GM21515 (cell line): ENCODE measurements around the gene SLC52A3.
"Not testable (repeated sequence)": the region's sequence is repeated elsewhere in the genome, so short reads cannot be mapped to it uniquely, and the experiment has no call there.

Experiments
- ATAC-seq: cut with Tn5 transposase; IDR thresholded peaks from one replicate; pipeline ENCODE4 v1.9.1; 2021; ENCODE audit not compliant: unreplicated experiment

The SLC52A3 gene

DNA sequence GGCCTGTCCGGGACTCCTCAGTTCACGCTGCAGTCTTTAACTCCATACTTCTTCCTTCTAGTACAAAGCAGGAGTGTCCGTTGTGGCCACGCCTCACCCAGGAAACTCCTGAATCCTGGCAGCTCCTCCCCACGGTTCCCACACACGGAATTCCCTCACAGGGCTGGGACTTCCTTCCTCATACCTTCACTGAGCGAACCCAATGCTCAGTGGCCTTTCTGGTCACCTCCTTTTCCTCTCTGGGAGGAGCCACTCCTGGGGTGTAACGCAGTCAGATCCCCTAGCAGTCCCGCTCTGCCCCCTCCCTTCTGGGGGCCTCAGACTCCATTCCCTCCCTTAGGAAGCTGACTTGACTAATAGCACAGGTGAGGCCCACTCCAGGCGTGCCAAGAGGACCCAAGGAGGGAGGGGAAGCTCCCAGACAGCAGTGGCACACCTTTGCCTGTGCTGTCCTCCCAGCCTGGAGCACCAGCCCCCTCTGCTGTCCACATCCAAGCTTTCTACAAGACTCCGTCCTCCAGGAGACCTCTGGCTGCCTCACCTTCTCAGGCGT, at the start of gene SLC52A3:
TSS of gene SLC52A3 (minus strand) at position 75 of the 553 bp plus-strand sequence. CDS start 2,726 bp downstream, outside the sequence.
- no peak for ATAC-seq

DNA sequence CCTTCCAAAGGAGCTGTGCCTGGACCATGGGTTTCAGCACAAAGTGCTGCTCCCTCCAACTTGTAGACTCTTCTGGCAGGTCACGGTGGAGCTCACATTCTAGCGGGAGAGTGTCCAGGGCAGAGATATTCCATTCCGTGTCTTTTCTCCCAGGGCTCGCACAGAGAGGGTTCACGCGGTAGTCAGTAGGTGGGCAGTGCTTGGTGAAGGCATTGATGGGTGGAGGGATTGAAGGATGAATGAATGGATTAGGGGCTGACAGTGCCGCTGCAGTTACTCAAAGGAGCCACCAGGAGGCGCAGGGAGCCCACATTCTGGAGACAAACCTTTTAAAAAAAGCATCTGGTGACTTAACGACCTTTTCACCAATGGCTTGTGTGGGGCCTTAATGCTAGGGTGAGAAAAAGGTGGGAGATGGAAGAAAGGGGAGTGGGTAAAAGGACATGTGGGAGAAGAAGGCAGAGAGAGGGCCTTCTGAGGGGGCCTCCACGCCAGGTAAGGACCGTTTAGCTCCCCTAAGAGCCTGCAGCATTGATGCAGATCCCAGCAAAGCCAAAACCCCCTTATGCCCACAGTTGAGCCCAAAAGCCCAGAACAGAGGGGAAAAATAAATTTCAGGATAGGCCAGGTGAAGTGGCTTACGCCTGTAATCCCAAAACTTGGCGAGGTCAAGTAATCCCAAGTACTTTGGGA, 47.8 kb upstream of the SLC52A3 start:
- no peak for ATAC-seq

DNA sequence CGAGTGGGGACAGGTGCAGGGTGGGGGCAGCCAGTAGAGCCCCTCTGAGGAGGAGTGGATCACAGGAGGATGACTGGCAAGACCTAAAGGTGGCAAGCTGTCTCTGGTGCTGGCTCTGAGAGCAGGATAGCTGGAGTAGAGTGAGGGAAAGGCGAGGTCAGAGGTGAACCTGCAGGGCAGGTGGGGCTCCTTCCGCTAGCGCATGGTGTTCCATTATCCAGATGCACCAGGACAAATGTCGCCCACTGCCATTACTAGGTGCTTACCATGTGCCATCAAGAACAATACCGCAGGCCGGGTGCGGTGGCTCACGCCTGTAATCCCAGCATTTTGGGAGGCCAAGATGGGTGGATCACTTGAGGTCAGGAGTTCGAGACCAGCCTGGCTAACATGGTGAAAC, 46.9 kb upstream of the SLC52A3 start:
- ATAC-seq: no peak

DNA sequence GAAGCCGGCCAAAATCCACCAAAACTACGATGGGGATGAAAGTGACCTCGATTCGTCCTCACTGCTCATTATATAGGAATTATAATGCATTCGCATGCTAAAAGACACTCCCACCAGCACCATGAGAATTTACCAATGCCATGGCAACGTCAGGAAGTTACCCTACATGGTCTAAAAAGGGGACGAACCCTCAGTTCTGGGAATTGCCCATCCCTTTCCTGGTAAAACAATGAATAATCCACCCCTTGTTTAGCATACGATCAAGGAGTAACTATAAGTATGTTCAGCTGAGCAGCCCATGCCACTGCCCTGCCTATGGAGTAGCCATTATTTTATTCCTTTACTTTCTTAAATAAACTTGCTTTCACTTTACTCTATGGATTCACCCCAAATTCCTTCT, 45.1 kb upstream of the SLC52A3 start:
- ATAC-seq: no peak

DNA sequence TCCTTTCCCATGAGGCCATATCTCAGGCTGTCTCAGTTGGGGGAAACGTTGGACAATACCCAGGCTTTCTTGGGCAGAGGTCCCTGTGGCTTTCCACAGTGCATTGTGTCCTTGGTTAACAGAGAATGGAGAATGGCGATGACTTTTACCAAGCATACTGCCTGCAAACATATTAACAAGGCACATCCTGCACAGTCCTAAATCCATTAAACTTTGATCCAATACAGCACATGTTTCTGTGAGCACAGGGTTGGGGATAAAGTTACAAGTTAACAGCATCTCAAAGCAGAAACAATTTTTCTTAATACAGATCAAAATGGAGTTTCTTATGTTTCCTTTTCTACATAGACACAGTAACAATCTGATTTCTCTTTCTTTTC, 44.1 kb upstream of the SLC52A3 start:
- ATAC-seq: not testable (repeated sequence)

DNA sequence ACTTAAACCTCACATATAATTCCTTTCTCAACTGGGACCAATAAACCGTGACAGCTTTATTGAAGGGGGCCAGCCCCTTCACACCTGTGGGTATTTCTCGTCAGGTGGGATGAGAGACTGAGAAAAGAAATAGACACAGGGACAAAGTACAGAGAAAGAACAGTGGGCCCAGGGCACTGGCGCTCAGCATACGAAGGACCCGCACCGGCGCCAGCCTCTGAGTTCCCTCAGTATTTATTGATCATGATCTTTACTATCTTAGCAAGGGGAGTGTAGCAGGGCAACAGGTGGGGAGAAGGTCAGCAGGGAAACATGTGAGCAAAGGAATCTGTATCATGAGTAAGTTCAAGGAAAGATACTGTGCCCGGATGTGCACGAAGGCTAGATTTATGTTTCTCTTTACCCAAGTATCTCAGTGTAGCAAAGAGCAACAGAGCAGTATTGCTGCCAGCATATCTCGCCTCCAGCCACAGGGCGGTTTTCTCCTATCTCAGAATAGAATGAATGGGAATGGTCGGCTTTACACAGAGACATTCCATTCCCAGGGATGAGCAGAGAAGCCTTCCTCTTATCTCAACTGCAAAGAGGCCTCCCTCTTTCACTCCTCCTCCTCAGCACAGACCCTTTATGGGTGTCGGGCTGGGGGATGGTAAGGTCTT, 43.6 kb upstream of the SLC52A3 start:
- ATAC-seq: not testable (repeated sequence)

DNA sequence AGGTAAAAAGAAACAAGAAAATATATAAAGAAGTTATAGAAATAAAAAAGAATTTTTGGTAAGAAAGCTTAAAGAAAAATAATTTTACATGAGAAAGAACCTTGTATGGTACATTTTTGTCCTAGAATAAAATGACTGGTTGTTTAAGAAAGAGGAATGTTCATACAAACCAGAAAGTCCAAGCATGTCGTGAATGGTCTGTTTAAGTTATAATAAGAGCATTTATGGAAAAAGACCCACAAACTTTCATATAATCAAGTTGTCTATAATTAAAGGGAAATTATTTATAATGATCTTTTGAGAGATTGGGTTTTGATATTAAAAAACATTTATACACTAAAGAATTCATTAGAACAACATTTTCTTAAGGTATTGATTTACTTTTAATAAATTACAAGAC, 37.4 kb upstream of the SLC52A3 start:
- no peak for ATAC-seq

DNA sequence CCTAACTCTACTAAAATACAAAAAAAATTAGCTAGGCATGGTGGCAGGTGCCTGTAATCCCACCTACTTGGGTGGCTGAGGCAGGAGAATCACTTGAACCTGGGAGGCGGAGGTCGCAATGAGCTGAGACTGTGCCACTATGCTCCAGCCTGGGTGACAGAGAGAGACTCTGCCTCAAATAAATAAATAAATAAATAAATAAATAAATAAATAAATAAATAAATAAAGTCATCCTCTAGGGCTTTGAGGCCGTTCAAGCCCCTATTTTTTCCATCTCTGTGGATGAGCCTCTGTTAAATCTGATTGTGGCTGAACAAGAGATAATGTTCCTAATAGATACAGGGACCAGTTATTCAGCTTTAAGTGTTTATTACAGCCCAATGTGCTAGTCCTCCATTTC, 33.4 kb upstream of the SLC52A3 start:
- no peak for ATAC-seq

DNA sequence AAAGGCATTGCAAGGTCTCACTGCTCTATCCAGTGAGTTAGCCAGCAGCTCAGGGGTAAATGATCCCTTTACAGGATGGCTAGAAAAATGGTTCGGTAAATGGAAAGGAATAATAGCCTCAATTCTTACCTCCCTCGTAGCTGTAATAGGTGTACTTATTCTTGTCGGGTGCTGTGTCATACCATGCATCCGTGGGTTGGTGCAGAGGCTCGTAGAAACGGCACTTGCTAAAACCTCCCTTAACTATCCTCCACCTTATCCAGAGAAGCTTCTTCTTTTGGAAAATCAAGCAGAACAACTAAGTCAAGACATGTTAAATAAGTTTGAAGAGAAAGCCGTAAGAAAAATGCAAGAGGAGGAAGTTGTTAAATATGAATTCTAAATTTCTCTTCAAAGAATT, 31.7 kb upstream of the SLC52A3 start:
- ATAC-seq: not testable (repeated sequence)

DNA sequence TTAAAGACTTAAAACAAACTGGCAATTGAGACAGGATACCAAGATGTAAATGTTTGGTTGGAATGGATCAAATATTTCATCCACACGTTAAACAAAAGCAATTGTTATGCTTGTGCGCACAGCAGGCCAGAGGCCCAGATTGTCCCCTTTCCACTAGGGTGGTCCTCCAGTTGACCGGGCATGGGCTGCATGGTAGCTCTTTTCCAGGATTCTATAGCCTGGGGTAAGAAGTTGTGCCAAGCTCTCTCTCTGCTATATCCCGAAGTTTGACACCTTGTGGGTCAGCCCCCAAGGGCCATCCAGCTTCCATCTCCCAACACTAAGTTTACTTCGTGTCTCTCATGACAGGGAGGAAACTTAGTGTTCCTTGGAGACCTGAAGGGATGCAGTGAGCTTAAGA, 30.4 kb upstream of the SLC52A3 start:
- not testable (repeated sequence) for ATAC-seq

DNA sequence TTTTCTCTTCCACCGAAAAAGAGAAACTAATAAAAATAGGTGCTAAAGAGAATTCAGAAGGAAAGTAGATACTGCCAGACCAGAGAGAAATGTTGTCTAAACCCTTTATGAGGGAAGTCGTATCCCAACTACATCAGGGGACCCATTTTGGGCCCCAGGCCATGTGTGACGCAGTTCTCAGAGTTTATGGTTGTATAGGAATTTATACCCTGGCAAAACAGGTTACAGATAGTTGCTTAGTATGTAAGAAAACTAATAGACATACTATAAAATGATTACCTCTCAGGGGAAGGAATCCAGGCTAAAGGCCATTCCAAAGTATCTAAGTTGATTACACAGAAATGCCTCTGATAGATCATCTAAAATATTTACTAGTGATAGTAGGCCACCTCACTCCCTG, 28.6 kb upstream of the SLC52A3 start:
- ATAC-seq: no peak

DNA sequence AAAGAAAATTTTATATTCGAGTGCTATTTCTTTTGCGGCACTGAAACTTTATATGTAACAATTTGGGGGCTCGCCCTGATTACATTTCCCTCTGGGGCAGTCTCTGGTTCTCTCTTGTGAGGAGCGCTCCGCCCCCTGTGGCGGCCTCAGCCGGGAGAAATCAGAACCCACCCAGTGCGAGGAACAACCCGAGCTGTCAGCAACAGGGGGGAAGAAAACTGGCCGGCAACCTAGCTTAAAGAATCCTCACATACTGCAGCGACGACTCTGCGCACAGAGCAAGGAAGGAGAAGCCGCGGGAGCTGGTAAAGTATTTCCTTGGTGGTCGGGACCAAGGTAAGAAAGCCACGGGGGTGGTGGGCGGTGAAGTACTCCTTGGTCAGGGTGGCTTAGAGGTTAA, 23.9 kb upstream of the SLC52A3 start:
- no peak for ATAC-seq

DNA sequence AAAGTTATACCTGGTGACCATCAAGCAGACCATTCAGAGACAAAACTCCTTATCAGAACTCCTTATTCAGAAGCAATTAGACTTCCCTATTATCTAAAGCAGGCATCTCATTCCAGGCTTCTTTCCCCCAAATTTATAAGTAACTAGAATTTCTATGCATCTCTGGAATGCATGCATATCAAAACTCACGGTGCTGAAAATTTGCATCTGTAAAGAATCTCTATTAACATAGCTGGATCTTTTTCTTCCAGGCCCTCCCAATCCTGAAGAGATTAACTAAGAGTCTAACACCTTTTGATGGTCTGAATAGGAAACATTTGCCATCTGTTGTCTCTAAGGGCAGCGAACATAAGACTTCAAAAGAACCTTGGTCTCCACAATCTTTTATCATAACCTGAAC, 22.8 kb upstream of the SLC52A3 start:
- ATAC-seq: no peak

DNA sequence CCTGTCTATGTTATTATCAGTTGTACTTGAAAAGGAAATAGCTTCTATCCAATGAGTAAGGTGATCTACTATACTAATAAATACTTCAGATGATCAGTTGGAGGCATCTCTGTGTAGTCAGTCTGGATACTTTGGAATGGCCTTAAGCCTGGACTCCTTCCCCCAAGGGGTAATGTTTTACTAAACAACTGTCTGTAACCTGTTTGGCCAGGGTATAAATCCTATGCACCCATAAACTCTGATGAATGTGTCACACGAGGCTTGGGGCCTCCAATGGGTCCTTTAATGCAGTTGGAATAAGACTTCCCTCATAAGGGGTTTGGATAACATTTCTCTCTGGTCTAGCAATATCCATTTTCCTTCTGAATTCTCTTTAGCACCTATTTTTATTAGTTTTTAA, 19.5 kb upstream of the SLC52A3 start:
- ATAC-seq: no peak

DNA sequence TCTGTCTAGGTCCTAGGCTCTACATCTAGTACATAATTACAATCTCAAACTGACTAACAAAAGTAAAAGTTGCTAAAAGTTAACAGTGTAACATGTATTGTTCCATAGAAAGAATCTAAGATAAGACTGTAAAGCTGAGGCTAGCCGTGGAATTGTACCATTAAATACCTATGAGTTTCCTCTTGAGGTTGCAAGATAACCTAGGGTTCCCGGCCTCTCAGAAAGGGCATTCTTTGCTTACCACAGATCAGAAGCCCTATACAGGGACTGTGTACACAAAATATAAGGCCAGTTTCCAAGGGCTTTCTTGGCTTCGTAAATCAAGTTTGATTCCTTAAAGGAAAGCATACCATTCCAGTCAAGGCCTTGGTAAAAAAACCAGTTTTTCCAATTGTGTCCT, 11.5 kb upstream of the SLC52A3 start:
- ATAC-seq: no peak

DNA sequence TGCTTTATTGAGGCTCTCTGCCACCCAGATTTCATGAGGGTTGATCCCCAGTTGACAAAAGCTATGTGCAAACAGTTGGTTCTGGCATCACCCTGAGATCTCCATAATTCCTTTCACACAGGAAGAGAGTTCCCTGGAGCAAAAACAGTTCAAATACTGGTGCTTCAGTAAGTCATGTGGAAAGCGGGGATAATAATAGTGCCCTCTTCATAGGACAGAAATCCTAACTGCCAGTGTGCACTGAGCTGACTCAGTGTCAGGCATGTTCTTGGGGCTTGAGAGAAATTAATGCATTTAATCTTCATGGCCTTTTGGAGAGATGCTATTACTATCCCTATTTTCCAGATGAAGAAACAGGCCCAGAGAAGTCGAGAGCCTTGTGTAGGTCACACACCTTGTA, 7.9 kb upstream of the SLC52A3 start:
- ATAC-seq: no peak

DNA sequence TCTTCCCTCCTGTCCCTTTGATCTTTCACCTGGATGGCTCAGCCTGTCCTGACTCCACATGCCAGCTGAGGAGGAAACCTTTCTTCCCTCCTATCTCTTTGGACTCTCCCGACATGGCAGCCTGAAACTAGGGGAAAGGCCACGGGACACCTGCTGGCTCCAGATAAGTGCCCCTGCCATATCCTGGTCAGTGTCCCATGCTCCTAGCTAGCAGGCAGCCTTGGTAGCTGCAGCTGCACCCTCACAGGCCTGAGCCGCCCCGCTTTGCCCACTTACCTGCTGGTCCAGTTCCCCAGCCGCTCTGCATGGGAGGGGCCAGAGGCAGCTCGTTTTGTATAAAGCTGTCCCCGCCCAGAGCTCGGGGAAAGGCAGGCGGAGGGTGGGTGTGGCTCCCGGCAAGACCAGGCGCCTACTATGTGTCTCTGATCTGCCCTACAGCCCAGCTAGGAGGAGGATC, 7.4 kb upstream of the SLC52A3 start:
- ATAC-seq: no peak

DNA sequence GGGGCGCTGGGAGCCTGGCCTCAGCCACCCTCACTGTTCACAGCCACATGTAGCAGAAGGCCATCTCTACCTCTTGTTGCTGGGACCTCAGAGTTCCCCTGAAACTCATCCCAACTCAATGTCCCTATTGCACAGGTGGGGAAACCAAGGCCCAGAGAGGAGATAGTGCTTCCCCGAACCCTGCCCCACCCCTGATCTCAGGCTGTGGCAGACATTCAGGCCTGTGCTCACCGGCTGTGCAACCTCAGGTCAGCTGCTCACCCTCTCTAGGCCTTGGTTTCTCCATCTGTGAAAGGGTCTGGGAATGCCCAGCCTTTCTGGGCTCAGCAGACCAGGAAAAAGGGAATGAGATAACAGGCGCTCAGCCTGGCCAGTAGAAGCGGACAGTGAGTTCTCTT, 6.4 kb upstream of the SLC52A3 start:
- no peak for ATAC-seq

DNA sequence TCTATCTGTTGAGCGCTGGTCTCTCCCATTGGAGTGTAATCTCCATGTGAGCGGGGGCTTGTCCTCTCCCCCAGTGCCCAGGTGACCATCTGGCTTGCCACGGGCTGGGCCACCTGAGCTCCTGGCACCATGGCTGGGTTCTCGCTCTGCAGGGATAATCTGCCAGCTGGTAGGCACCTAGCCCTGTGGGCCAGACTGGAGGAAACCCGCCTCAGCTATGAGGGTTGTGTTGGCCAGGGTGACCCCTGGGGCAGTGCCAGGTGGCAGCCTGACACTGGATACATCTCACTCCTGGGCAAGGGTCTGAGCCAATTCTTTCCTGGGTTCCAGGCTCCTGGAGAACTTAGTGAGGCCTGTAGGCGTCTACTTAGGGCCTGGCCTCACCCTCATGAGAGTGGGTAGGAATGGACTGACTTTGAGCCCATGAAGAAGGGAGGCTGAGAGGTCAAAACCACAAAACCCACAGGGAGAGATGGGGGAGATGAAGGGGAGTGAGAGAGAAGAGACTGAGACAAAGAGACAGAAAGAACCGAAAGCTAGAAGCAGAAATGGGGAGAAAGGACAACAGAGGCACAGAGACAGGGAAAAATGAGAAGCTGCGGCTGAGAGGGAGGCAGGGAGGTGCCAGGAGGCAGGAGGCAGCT, 5.8 kb upstream of the SLC52A3 start:
- no peak for ATAC-seq

DNA sequence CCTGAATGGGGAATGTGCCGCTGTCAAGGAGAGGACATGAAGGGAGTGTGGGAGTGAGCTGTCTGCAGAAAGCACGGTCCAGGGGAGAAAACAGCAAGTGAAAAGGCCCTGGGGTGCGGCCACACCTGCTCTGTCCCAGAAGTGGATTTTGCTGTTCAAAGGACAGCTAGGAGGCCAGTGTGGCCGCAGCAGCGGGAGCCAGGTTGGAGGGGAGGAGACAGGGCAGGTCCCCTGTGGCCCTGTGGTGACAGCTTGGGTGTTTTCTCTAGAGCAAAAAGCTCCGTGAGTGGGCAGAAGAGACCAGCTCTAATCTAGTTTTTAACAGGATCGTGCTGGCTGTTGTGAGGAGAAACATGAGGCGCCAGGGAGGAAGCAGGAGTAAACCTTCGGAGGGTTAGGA, 4.5 kb upstream of the SLC52A3 start:
- ATAC-seq: no peak

DNA sequence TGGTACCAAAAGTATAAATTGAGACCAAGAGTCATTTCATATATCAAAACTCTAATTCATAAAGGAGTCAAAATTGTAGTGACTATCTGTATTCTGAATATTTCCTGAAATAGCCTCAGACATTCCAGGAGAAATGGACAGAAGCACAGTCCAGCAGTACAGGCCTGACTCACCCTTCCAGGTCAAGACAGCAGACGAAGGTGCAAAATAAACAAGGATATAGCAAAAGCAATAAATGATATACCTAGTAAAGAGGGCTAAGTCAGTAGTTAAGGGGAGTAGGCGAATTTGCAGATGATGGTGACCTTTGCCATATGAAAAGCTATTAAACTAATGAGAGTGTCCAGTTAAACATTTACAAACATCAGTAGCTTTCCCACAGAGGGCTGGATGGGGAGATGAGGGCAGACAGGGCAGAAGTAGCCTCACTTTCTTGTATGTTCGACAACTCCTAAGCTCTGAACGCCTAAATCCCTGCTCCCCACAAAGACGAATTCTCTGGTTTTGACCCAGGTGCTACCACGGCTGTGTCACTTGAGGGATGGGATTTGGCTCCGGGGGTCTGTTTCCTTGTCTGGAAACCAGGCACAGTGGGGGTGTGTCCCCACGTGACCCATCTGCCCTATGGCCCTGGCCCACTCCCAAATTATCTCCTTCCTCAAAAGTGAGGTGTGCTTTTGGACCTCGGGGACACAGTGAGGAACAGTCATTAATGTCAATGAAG, 3.6 kb upstream of the SLC52A3 start:
- ATAC-seq: no peak
